HG03095 (cell line): ENCODE measurements around the gene RAB1B.
"Not testable (repeated sequence)": the region's sequence is repeated elsewhere in the genome, so short reads cannot be mapped to it uniquely, and the experiment has no call there.

Experiments
- ATAC-seq: cut with Tn5 transposase; IDR thresholded peaks from one replicate; pipeline ENCODE4 v1.9.1; 2021; ENCODE audit warnings: moderate library complexity; ENCODE audit not compliant: unreplicated experiment

RAB1B gene

DNA sequence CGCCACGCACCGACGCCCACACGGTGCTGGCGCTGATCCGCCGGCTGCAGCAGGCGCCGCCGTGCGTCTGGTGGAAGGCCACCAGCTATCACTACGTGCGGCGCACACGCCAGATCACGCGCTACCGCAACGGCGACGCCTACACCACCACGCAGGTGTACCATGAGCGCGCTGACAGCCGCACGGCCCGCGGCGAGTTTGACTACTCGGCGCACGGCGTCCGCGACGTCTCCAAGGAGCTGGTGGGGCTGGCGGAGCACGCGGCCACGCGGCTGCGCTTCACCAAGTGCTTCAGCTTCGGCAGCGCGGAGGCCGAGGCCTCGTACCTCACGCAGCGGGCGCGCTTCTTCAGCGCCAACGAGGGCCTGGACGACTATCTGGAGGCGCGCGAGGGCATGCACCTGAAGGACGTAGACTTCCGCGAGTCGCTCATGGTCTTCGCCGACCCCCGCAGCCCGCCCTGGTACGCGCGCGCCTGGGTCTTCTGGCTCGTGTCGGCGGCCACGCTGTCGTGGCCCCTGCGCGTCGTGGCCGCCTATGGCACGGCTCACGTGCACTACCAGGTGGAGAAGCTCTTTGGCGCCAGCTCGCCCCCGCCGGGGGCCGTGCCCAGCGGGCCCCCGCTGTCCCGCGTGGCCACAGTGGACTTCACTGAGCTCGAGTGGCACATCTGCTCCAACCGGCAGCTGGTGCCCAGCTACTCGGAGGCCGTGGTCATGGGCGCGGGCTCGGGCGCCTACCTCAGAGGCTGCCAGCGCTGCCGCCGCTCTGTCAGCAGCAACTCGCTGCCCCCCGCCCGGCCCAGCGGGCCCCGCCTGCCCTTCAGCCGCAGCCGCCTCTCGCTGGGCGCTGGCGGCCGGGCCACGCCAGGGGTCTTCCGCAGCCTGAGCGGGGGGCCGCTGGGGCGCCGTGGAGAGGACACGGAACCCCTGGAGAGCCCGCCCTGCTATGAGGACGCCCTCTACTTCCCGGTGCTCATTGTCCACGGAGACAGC lies 26.5 kb downstream of the RAB1B start:
- no peak for ATAC-seq

DNA sequence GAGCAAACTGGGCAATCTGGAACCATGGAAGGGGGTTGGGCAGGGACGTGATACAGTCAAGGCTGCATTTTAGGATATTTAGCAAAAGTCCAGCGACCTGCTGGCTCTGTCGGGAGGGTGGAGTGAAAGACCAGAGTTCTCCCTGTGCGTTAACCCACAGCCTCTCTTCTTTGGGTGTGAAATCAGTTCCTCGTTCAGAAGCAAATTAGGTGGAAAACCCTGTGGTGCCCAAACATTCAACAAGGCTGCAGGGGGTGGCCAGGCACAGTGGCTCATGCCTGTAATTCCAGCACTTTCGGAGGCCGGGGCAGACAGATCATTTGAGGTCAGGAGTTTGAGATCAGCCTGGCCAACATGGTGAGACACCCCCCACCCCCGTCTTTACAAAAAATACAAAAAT lies 29.2 kb downstream of the RAB1B start:
- no peak for ATAC-seq

DNA sequence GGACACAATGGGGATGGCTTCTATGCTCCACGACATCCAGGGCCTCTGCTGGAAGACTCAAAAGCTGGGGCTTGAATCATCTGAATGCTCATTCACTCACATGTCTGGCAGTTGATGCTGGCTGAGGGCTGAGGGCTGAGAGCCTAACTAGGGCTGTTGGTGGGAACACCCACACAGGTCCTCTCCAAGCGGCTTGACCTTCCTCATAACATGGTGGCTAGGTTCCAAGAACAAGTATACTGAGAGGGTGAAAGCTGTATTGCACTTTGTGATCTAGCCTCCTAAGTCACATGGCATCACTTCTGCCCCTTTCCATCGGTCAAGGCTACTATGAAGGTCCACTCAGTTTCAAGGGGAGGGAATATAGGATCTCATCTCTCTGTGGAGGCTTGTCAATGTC lies 30.7 kb downstream of the RAB1B start:
- ATAC-seq = no peak

DNA sequence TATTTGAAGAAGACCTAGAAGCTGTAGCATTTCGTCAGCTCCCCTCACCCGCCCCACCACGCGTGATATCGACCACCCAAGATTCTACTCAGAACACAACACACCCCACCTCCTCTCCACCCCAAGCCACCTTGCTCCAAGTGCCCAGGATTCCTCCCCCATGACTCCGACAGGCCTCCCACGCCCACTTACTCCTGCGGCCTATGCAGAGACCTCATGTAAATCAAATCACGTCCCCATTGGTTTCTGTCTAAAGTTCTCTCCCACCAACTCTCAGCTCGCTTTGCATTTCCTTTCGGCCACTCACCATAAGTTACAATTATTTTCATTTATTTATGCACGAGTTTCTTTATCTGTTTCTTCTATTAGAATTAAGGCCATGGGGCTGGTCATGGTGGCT lies 34.2 kb downstream of the RAB1B start:
- ATAC-seq = no peak

DNA sequence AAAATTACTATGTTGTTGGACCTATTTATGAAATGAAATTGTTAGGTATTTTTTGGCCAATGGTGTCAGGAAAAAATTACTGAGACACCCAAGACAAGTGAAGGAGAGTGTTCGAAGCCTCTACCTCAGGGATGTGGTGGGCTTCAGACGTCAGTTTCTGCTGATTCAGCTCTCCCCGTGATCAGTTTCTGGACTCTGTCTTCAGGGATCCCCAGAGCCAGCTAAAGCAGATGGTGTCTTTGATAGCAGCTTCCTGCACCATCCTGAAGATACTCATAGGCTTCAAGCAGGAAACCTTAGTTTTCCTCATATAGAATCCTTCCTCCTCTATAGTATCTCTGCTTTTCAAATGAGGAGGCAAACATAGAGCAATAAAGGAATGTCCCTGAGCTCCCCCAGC lies 41.0 kb downstream of the RAB1B start:
- ATAC-seq = no peak

DNA sequence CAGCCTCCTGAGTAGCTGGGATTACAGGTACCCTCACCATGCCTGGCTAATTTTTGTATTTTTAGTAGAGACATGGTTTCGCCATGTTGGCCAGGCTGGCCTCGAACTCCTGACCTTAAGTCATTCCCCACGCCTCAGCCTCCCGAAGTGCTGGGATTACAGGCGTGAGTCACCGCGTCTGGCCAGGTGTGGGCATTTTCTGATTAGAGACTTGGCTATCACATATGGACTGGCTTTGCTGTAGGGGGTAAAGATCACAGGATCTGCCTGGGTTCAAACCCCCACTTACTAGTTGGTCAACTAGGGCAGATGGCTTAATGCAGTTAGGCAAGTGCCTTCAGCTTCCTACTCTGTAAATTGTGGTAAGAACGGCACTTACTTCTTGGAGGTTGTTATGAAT lies 41.9 kb downstream of the RAB1B start:
- no peak for ATAC-seq

DNA sequence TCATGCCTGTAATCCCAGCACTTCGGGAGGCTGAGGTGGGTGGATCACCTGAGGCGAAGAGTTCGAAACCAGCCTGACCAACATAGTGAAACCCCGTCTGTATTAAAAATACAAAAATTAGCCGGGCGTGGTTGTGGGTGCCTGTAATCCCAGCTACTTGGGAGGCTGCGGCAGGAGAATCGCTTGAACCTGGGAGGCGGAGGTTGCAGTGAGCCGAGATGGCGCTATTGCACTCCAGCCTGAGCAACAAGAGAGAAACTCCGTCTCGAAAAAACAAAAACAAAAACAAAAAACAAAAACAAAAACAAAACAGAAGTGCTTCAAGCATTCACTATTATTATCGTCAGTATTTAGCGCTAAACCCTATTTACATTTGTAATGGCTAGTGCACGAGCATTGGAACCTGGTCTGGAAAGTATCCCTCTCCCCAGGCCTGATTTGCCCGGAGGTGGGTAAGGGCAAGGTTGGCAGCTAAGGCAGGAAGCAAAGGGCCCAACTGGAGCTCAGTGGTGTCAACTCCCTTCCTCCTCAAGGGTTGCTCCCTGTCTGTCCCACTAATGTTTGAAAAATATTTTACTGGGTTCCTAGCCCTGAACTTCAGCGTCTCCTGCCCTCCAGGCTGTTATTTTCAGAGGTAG lies 42.5 kb downstream of the RAB1B start:
- not testable (repeated sequence) for ATAC-seq

DNA sequence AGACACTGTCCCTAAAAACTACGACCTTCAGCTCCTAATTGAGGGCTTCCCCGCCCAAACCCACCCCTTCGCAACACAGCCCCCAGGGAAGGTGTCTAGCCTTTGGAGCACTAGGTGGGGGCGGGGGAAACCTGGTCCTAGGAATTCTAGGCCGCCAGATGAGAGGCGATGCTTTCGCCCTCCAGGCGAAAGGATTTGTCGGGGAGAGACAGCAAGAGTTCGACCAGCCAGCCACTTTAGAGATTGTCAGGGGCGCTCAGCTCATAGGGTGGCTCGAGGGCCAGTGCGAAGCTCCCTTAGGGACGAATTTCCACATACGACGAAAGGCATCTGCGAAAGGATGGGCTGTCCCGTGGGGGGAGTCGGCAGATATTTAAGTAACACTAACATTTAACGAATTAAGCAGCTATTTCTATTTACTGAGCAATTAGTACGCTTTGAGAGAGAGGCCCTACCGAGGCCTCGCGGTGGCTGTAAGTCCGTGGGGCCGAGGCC lies 43.1 kb downstream of the RAB1B start:
- ATAC-seq = no peak

DNA sequence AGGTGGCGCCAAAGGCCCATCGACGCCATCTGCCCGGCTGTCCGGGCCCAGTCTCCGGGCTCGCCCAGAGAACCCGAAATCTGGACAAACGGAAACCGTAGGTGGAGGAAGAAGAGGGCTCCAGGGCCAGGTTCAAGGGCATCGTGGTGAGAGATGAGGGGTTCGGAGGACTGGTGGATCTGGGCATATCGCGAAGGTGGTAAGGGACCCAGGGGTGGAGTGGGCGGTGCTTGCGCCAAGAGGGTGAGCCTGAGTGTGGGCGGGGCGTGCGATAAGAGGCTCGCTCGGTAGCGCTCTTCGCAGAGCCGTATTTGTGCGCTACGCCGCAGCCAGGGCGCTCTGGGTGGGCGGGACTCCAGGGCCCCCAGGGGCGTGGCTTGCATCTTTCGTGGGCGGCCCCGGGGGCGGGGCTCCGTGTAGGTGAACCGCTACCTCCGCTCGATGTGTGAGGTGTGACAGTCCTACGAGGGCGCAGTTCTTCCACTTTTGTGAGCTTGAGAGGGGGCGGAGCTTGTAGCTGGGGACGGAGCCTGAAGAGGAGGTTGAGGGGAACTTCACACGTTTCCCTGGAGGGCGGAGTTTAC lies 43.6 kb downstream of the RAB1B start:
- peak; percentile 55 for ATAC-seq

DNA sequence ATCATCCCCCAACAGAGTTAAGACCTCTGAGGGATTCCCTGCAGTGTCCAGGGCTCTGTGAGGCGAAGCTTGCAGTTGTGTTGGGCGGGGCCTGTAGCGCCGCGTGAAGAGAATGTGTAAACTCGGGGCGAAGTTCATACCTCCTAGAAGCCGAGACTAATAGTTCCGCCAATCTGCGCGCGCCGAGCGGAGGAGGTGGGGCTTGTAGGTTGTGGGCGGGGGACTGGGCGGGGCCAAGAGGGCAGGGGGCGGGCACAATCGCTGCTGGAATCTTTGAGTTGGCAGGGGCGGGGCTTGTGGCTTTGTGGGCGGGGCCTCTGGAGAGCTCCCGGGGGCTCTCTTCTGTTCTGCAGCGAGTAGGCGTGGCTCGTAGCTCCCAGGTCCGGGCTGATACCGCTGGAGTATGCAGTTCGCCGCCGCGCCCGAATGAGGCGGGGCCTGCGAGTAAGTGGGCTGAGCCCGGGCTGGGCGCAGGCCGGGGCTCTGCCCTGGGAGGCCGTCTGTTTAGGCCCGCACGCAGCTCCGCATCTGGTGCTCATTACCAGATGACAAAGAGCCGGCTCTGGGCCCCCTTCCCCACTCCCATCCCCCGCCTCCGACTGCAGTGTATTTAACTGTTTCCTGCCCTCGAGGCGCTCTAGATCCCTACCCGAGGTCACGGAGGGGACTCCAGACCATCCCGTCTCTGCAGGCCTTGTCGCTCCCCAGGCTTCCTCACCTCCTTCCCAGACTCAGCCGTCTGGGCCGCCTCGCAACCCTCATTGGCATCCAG lies 44.3 kb downstream of the RAB1B start:
- peak; percentile 74 for ATAC-seq

DNA sequence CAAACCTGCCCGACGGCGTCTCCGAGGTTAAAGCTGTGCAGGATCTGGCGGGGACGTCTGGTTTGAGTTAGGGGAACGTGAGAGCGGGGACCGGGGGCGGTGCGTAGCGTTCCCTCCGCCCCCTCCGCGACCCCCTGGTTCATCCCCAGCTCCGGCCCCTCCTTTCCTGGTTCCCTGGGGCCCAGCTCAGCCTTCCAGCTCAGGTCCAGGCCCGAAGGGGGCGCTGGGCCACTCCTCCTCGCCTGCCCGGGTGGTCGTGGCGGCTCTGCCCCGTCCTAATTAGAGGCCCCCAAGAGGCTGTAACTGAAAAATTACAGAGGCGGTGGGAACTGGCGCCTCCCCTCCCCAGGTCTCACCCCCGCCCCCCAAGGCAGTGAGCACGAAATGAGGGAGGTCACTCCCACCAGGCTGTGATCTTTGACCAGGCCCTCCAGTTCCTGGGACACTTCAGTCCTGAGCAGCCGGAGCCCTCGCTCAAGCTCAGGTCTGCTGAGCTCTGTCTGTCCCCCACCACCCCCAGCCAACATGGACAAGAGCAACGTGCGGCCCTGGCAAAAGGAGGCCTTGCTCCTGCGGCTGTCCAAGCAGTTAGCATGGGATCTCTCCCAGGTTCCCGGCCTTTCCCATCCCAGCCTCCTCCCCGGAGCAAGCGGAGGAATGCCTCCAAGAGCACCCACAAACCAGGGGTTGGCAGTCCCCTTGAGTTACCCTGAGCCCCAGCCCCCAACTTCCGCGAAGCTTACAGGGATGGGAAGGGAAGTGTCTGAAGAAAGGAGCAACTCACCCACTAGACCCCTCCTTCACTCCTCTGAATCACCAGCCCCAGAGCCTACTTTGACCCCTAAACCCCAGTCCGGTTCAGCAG lies 45.1 kb downstream of the RAB1B start:
- no peak for ATAC-seq

DNA sequence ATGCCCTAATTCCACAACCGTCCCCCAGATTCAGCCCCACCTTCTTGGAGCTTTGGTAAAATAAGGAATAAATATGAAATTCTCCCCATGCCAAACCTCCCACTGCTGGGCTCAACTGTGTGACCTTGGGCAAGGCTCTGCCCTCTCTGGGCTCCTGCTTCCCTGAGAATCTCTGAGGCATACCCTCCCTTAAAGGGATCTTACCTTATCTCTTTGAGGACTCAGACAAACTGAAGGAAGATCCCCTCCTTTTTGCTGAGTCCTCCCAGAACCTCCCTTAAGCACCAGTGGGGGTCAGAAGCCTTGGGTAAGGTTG lies 45.7 kb downstream of the RAB1B start:
- ATAC-seq = no peak

DNA sequence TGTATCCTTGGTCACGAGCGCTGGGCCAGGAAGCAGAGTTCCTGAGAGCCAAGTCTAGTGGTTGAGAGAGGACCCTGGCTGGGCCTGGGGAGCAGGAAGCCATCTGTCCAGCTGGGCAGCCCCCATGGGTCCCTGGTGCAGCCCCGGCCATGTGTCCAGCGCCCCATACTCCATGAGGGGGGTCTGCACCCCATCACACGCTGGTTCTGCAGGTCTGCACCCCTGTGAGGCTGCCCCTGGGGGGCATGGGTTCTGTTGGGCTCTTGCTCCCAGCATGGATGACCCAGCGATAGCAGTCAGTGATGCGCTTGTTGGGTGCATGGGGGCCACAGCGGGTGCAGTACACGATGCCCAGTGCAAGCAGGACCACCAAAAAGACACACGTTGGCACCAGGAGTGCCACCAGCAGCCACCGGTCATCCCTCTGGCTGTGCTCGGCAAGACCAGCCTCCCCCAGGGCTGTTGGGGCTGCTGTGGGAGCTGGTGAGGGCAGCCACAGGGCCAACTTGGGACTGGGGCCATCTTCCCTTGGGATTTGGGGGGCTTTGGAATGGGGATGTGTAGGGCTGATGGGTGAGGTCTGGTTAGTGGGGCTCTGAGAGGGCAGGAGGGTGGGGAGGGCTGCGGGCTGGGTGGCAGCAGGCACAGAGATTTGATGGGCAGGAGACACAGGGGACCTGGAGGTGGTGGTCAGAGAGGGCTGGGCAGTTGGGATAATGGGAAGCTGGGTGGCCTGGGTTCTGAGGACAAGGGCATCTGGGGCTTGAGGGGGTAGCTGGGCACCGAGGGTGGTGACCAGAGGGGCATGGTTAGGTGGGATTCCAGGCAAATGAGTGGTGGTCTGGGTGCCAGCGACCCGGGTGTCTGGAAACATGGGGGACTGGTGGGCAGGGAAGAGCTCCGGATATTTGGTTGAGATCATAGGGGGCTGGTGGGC lies 46.4 kb downstream of the RAB1B start:
- ATAC-seq = no peak

DNA sequence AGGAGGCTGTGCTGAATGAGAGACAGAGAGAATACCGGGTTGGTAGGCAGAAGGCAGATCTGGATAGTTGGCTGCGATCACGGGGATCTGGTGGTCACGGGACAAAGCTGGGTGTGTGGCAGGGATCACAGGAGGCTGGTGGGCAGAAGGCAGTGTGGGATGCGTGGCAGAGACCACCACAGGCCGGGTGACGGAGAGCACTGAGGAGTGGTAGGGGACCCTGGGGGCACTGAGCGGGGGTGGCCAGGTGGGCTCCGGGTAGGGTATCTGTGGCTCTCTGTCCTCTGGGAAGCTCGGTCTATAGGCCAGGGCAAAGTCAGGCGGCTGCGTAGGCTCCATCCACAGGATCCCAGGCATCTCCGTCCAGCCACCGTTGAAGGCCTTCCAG lies 47.1 kb downstream of the RAB1B start:
- no peak for ATAC-seq

DNA sequence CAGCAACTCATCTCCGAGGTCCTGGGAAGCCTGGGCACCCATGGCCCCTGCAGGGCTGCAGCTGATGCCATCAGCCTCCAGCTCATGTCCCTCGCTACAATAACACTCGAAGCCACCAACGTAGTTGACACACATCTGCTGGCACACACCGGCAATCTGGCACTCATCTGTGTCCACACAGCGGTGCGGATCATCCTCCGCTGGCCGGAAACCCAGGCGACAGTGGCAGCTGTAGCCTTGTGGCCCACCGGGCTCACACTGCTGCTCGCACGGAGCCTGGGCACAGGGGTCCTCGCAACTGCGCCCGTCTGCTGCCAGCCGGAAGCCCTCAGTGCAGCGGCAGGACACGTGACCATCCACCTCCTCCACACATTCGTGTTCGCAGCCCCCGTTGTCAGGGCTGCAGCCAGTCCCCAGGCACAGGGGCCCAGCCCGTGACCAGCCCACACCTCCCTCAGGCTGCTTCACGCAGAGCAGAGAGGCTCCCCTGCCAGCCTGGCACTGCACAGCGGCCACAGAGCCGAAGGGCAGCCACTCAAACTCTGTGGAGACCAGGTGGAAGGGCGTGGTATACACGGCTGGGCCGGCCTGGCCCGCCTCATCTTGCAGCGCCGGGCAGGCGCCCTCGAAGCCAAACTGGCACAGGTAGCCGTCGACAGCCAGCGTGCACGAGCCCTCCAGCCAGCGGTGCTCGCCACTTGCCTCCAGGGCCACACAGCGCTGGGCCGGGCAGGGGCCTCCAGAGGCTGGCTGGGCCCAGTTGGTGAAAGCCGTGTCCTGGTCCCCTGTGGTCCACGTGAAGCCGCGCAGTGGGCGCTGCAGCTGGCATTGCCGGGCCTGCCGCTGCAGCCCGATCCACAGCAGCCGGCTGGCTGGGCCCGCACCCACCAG lies 47.7 kb downstream of the RAB1B start:
- ATAC-seq = no peak

DNA sequence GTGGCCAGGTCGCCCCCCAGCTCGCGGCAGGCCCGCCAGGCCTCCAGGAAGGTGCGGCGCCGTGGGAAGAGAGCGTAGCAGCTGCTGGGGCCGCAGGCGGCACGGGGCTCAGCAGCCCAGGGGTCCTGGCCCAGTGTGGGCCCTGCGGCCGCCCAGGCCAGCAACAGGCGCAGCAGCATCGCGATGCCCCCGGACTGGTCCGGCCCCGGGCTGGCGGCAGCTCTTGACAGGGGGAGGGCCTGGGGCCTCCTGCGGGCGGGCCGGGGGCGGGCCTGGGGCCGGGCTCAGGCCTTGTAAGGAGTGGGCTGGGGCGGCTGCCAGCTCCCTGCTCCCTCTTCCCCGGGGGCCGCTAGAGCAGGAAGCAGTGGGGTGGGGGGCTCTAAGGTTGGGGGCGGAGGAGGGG lies 48.4 kb downstream of the RAB1B start, which contains the start of gene CD248:
TSS of gene CD248 (minus strand) at position 196 of the 403 bp plus-strand sequence. CDS start at position 179, 17 bp downstream.
- ATAC-seq = no peak

DNA sequence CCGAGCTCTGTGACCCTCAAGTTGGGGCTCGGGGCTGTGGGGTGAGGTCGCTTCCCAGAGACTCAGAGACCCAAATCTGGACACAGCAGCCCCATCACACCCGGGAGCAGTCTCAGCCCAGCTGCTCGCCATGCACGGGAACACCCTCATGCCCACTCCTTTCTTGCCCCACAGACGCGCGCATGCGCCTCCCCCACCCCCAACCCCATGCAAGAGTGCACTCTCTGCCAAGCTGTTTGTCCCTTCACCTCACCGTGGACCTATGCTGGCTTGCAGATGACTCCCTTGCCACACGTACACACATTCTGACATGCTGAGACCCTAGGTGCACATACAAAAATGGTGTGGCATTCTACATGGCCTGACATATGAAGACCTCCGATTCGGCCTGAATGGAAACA lies 48.9 kb downstream of the RAB1B start:
- no peak for ATAC-seq
